K562 (cell line): ENCODE measurements around the gene PRDM16. TPM values are rescaled to one million over a fixed set of nuclear protein-coding genes. Genes with fewer than 3 reads are reported as not detected.

ENCODE experiments used
- CREM ChIP-seq: IDR thresholded peaks from 2 replicates; pipeline ENCODE4 v1.6.1; 2014; ENCODE audit warnings: antibody characterized with exemption, low read depth
- SRSF7 ChIP-seq: fragments of 200-400 bp; formaldehyde crosslinking; optimal IDR thresholded peaks from 2 replicates; pipeline ENCODE3; 2017; ENCODE audit warnings: mild to moderate bottlenecking, low read depth, low read length
- polyA plus RNA-seq, 8 experiments: library from polyadenylated mRNA; depleted of rRNA in 4 of 8; stranded (reverse) in 5 of 8; unstranded in 3 of 8; fragments of >200 nt; fragmentation: Nextera tagmentation in 2 of 8; fragmentation: Illumina TruSeq in 1 of 8; extraction: Ambion mirVana in 2 of 8; extraction: Trizol in 1 of 8; gene quantifications; 2 replicates each; pipeline versions ENCODE4 v1.2.1 to v1.2.3, GENCODE V29; 2011 to 2014; ENCODE audit warnings: inconsistent platforms in 1 of 8, missing spikeins in 1 of 8
- total RNA-seq, 7 experiments: library from RNA; depleted of rRNA in 6 of 7; stranded (reverse); fragments of >200 nt in 6 of 7; fragmentation: Illumina TruSeq in 2 of 7; extraction: Trizol in 2 of 7; gene quantifications; 2 replicates each; pipeline versions ENCODE4 v1.2.1 to v1.2.3, GENCODE V29; 2011 to 2021; ENCODE audit warnings: low replicate concordance in 1 of 7
- TF ChIP-seq, protein P1 (sequence below): fragments of 200-600 bp; sonication (generic); IDR thresholded peaks from one replicate; pipeline ENCODE4 v1.6.1; 2012; ENCODE audit warnings: mild to moderate bottlenecking, low read depth, low read length, inconsistent platforms

Gene PRDM16
- total and polyA plus RNA-seq, 9 of the 15 experiments (the other 6 are each of a cell fraction or from before 2014, with no cell fraction given), result 0.10 to 0.27 TPM; not detected in 7

- TF ChIP-seq, protein P1, sequence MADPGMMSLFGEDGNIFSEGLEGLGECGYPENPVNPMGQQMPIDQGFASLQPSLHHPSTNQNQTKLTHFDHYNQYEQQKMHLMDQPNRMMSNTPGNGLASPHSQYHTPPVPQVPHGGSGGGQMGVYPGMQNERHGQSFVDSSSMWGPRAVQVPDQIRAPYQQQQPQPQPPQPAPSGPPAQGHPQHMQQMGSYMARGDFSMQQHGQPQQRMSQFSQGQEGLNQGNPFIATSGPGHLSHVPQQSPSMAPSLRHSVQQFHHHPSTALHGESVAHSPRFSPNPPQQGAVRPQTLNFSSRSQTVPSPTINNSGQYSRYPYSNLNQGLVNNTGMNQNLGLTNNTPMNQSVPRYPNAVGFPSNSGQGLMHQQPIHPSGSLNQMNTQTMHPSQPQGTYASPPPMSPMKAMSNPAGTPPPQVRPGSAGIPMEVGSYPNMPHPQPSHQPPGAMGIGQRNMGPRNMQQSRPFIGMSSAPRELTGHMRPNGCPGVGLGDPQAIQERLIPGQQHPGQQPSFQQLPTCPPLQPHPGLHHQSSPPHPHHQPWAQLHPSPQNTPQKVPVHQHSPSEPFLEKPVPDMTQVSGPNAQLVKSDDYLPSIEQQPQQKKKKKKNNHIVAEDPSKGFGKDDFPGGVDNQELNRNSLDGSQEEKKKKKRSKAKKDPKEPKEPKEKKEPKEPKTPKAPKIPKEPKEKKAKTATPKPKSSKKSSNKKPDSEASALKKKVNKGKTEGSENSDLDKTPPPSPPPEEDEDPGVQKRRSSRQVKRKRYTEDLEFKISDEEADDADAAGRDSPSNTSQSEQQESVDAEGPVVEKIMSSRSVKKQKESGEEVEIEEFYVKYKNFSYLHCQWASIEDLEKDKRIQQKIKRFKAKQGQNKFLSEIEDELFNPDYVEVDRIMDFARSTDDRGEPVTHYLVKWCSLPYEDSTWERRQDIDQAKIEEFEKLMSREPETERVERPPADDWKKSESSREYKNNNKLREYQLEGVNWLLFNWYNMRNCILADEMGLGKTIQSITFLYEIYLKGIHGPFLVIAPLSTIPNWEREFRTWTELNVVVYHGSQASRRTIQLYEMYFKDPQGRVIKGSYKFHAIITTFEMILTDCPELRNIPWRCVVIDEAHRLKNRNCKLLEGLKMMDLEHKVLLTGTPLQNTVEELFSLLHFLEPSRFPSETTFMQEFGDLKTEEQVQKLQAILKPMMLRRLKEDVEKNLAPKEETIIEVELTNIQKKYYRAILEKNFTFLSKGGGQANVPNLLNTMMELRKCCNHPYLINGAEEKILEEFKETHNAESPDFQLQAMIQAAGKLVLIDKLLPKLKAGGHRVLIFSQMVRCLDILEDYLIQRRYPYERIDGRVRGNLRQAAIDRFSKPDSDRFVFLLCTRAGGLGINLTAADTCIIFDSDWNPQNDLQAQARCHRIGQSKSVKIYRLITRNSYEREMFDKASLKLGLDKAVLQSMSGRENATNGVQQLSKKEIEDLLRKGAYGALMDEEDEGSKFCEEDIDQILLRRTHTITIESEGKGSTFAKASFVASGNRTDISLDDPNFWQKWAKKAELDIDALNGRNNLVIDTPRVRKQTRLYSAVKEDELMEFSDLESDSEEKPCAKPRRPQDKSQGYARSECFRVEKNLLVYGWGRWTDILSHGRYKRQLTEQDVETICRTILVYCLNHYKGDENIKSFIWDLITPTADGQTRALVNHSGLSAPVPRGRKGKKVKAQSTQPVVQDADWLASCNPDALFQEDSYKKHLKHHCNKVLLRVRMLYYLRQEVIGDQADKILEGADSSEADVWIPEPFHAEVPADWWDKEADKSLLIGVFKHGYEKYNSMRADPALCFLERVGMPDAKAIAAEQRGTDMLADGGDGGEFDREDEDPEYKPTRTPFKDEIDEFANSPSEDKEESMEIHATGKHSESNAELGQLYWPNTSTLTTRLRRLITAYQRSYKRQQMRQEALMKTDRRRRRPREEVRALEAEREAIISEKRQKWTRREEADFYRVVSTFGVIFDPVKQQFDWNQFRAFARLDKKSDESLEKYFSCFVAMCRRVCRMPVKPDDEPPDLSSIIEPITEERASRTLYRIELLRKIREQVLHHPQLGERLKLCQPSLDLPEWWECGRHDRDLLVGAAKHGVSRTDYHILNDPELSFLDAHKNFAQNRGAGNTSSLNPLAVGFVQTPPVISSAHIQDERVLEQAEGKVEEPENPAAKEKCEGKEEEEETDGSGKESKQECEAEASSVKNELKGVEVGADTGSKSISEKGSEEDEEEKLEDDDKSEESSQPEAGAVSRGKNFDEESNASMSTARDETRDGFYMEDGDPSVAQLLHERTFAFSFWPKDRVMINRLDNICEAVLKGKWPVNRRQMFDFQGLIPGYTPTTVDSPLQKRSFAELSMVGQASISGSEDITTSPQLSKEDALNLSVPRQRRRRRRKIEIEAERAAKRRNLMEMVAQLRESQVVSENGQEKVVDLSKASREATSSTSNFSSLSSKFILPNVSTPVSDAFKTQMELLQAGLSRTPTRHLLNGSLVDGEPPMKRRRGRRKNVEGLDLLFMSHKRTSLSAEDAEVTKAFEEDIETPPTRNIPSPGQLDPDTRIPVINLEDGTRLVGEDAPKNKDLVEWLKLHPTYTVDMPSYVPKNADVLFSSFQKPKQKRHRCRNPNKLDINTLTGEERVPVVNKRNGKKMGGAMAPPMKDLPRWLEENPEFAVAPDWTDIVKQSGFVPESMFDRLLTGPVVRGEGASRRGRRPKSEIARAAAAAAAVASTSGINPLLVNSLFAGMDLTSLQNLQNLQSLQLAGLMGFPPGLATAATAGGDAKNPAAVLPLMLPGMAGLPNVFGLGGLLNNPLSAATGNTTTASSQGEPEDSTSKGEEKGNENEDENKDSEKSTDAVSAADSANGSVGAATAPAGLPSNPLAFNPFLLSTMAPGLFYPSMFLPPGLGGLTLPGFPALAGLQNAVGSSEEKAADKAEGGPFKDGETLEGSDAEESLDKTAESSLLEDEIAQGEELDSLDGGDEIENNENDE, result no peak
- TF ChIP-seq SRSF7, result no peak
- no peak for TF ChIP-seq CREM
Observed at GRCh38 chr1:3360646-3361257, 291.7 kb downstream of the PRDM16 start (continued).
